Testis (tissue), 3 donors: ENCODE results near the gene MIPEP. TPM values are rescaled to one million over a fixed set of nuclear protein-coding genes. Genes with fewer than 3 reads are reported as not detected.

ENCODE experiments used
- DNase-seq: peaks from one replicate; pipeline ENCODE4 v3.0.0-alpha.2; 2019
- H3K27ac ChIP-seq, 2 donors: fragments of 200-600 bp; sonication (generic); one replicate each; pipeline ENCODE4 v1.5.1; 2019
- H3K27me3 ChIP-seq: fragments of 200-600 bp; sonication (generic); one replicate; pipeline ENCODE4 v1.5.1; 2019
- H3K36me3 ChIP-seq: fragments of 200-600 bp; sonication (generic); one replicate; pipeline ENCODE4 v1.5.1; 2017; ENCODE audit warnings: low read depth; ENCODE audit errors: missing control alignments
- H3K4me1 ChIP-seq: fragments of 200-600 bp; sonication (generic); one replicate; pipeline ENCODE4 v1.5.1; 2019
- H3K4me3 ChIP-seq, 2 donors: fragments of 200-600 bp; sonication (generic); one replicate each; pipeline ENCODE4 v1.5.1; 2017 to 2019
- H3K9me3 ChIP-seq: fragments of 200-600 bp; sonication (generic); one replicate; pipeline ENCODE4 v1.5.1; 2017
- CTCF ChIP-seq, 3 experiments: fragments of 450-650 bp in 2 of 3; fragments of 200-600 bp in 1 of 3; sonication (generic) in 1 of 3; IDR thresholded peaks; one replicate each; pipeline ENCODE4 v1.5.1; 2016 to 2019; ENCODE audit warnings: antibody characterized with exemption in 3 of 3, mild to moderate bottlenecking in 2 of 3, moderate library complexity in 1 of 3
- POLR2A ChIP-seq: fragments of 450-650 bp; IDR thresholded peaks from one replicate; pipeline ENCODE4 v1.6.1; 2017; ENCODE audit warnings: antibody characterized with exemption, mild to moderate bottlenecking, moderate library complexity
- WGBS, 2 donors: methylation state at CpG; one replicate each; pipeline ENCODE4 v1.1.5; 2018; 5-methylcytosine and 5-hydroxymethylcytosine counted together
- intact Hi-C: fragments of 100-400 bp; cut with DNase I; formaldehyde crosslinking; loops from one replicate; pipeline ENCODE4 v1.15.1; 2023; ENCODE audit warnings: low total_unique reads
- polyA plus RNA-seq: library from polyadenylated mRNA; stranded (reverse); fragments of 350-450 nt; fragmentation: Illumina TruSeq; extraction: RNeasy Lipid Tissue Mini Kit (QIAGEN cat#74804); gene quantifications from one replicate; pipeline ENCODE4 v1.2.3, GENCODE V29; 2014; ENCODE audit warnings: low read depth, low replicate concordance; ENCODE audit not compliant: insufficient read depth
- total RNA-seq, 2 donors: library from RNA; depleted of rRNA; stranded (reverse); fragments of >200 nt; gene quantifications; one replicate each; pipeline ENCODE4 v1.2.3, GENCODE V29; 2016

MIPEP gene
- total and polyA plus RNA-seq, 3 donors from 2014 or later = 25.7 to 29.4 (median 27.6) TPM

GRCh38 chr13:23848019-23848418, 41.2 kb downstream of the MIPEP start:
- Histone ChIP-seq H3K27ac (no peak overlapping the region), H3K9me3 (no peaks in the 10 kb centered on the region), H3K4me1 (no peaks in the 10 kb centered on the region), H3K4me3 (no peak overlapping the region), H3K36me3 (no peaks in the 10 kb centered on the region), H3K27me3 (no peaks in the 10 kb centered on the region)
- intact Hi-C loops = no loop called here
- DNase-seq = no peak
- WGBS, 2 donors = 61 to 73% methylated on average over 2 of the region's 2 CpGs
- TF ChIP-seq CTCF (IDR thresholded peaks at IDR 0.05) (no peak), POLR2A (no peak)

GRCh38 chr13:23847497-23847896, 41.7 kb downstream of the MIPEP start:
- Histone ChIP-seq H3K4me1 (no peaks in the 10 kb centered on the region), H3K36me3 (no peaks in the 10 kb centered on the region), H3K27me3 (no peaks in the 10 kb centered on the region), H3K4me3 (no peak overlapping the region), H3K27ac (no peak overlapping the region), H3K9me3 (no peaks in the 10 kb centered on the region)
- intact Hi-C loops = no loop called here
- DNase-seq = no peak
- TF ChIP-seq POLR2A (no peak), CTCF (IDR thresholded peaks at IDR 0.05) (no peak)
- 77 to 82% methylated on average over 2 of the region's 2 CpGs for WGBS, 2 donors

- TF ChIP-seq POLR2A (no peak), CTCF (IDR thresholded peaks at IDR 0.05) (no peak)
- intact Hi-C loops = no loop called here
- H3K4me1 ChIP-seq = no peaks in the 10 kb centered on the region
- no peak overlapping the region for H3K27ac ChIP-seq
- H3K36me3 ChIP-seq = no peaks in the 10 kb centered on the region
- H3K9me3 ChIP-seq = no peaks in the 10 kb centered on the region
- no peaks in the 10 kb centered on the region for H3K27me3 ChIP-seq
- no peak overlapping the region for H3K4me3 ChIP-seq
- WGBS, 2 donors = 73 to 86% methylated on average over 5 of the region's 5 CpGs
- DNase-seq = no peak
Measured at GRCh38 chr13:23845105-23845725, 44.0 kb downstream of the MIPEP start.

GRCh38 chr13:23844132-23844531, 45.1 kb downstream of the MIPEP start:
- no peaks in the 10 kb centered on the region for H3K36me3 ChIP-seq
- H3K4me3 ChIP-seq = no peak overlapping the region
- TF ChIP-seq POLR2A = no peak
- TF ChIP-seq CTCF (IDR thresholded peaks at IDR 0.05) = no peak
- H3K4me1 ChIP-seq = no peaks in the 10 kb centered on the region
- H3K9me3 ChIP-seq = no peaks in the 10 kb centered on the region
- 95 to 98% methylated on average over 2 of the region's 2 CpGs for WGBS, 2 donors
- DNase-seq = no peak
- no peaks in the 10 kb centered on the region for H3K27me3 ChIP-seq
- no peak overlapping the region for H3K27ac ChIP-seq
- intact Hi-C loops = no loop called here

GRCh38 chr13:23843436-23843835, 45.8 kb downstream of the MIPEP start:
- H3K9me3 ChIP-seq = no peaks in the 10 kb centered on the region
- no peaks in the 10 kb centered on the region for H3K4me1 ChIP-seq
- no peak overlapping the region for H3K4me3 ChIP-seq
- H3K27me3 ChIP-seq = no peaks in the 10 kb centered on the region
- DNase-seq = no peak
- 59 to 69% methylated on average over 1 of the region's 1 CpG for WGBS, 2 donors
- TF ChIP-seq CTCF (IDR thresholded peaks at IDR 0.05) (no peak), POLR2A (no peak)
- intact Hi-C loops = no loop called here
- H3K36me3 ChIP-seq = no peaks in the 10 kb centered on the region
- no peak overlapping the region for H3K27ac ChIP-seq
